ENCODE results near the gene CARMIL1.

Gene CARMIL1

DNA sequence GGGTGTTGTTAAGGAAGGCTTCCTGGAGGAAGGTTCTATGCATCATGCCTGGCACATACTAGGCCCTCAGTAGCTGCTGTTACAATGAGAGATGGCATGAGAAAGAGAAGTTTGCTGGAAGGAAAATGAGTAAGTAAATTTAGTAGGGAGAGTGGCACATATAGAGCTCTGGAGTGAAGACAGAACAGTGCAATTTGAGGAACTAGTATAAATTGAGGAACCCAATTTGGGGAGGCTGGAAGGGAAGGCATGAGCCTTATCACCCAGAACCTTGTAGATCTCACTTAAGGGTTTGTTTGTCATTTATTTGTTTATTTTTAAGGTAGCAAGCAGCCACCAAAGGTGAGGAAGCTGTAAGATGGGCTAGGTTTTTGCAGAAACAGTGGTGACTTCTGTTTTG, 285.8 kb downstream of the CARMIL1 start:
- TF ChIP-seq RARB (CRISPR knock-in tag; IDR thresholded peaks at IDR 0.05) (no peak), CSDC2 (CRISPR knock-in tag; IDR thresholded peaks at IDR 0.05) (no peak), ZC3H10 (CRISPR knock-in tag; IDR thresholded peaks at IDR 0.05) (no peak)
- TF ChIP-seq, protein P1, sequence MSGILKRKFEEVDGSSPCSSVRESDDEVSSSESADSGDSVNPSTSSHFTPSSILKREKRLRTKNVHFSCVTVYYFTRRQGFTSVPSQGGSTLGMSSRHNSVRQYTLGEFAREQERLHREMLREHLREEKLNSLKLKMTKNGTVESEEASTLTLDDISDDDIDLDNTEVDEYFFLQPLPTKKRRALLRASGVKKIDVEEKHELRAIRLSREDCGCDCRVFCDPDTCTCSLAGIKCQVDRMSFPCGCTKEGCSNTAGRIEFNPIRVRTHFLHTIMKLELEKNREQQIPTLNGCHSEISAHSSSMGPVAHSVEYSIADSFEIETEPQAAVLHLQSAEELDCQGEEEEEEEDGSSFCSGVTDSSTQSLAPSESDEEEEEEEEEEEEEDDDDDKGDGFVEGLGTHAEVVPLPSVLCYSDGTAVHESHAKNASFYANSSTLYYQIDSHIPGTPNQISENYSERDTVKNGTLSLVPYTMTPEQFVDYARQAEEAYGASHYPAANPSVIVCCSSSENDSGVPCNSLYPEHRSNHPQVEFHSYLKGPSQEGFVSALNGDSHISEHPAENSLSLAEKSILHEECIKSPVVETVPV (CRISPR knock-in tag; IDR thresholded peaks at IDR 0.05), result no peak
- TF ChIP-seq, protein P2, sequence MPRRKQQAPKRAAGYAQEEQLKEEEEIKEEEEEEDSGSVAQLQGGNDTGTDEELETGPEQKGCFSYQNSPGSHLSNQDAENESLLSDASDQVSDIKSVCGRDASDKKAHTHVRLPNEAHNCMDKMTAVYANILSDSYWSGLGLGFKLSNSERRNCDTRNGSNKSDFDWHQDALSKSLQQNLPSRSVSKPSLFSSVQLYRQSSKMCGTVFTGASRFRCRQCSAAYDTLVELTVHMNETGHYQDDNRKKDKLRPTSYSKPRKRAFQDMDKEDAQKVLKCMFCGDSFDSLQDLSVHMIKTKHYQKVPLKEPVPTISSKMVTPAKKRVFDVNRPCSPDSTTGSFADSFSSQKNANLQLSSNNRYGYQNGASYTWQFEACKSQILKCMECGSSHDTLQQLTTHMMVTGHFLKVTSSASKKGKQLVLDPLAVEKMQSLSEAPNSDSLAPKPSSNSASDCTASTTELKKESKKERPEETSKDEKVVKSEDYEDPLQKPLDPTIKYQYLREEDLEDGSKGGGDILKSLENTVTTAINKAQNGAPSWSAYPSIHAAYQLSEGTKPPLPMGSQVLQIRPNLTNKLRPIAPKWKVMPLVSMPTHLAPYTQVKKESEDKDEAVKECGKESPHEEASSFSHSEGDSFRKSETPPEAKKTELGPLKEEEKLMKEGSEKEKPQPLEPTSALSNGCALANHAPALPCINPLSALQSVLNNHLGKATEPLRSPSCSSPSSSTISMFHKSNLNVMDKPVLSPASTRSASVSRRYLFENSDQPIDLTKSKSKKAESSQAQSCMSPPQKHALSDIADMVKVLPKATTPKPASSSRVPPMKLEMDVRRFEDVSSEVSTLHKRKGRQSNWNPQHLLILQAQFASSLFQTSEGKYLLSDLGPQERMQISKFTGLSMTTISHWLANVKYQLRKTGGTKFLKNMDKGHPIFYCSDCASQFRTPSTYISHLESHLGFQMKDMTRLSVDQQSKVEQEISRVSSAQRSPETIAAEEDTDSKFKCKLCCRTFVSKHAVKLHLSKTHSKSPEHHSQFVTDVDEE (CRISPR knock-in tag; IDR thresholded peaks at IDR 0.05), result no peak
- TF ChIP-seq, protein P3, sequence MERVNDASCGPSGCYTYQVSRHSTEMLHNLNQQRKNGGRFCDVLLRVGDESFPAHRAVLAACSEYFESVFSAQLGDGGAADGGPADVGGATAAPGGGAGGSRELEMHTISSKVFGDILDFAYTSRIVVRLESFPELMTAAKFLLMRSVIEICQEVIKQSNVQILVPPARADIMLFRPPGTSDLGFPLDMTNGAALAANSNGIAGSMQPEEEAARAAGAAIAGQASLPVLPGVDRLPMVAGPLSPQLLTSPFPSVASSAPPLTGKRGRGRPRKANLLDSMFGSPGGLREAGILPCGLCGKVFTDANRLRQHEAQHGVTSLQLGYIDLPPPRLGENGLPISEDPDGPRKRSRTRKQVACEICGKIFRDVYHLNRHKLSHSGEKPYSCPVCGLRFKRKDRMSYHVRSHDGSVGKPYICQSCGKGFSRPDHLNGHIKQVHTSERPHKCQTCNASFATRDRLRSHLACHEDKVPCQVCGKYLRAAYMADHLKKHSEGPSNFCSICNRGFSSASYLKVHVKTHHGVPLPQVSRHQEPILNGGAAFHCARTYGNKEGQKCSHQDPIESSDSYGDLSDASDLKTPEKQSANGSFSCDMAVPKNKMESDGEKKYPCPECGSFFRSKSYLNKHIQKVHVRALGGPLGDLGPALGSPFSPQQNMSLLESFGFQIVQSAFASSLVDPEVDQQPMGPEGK (CRISPR knock-in tag; IDR thresholded peaks at IDR 0.05; ENCODE audit: borderline replicate concordance), result no peak
- no peak for ATAC-seq

DNA sequence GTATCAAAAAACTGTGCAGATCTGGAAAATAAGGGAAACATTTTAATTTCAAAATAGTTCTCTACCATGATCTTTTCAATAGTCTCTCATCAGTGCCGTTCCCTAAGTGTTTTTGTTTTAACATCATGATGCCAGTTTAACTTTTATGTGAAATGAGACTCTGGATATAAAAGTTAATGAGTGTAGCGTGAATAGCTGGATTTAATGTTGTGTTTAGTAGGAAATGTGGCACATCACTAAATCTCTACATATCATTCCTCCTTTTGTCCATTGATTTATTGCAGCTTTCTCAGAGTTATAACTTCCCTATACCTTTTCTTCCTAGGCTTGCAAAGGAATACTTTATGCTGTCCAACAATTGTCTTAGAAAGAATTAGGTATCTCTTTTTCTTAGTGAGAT, 291.4 kb downstream of the CARMIL1 start:
- ATAC-seq, result no peak
- no peak for TF ChIP-seq CSDC2 (CRISPR knock-in tag; IDR thresholded peaks at IDR 0.05)

DNA sequence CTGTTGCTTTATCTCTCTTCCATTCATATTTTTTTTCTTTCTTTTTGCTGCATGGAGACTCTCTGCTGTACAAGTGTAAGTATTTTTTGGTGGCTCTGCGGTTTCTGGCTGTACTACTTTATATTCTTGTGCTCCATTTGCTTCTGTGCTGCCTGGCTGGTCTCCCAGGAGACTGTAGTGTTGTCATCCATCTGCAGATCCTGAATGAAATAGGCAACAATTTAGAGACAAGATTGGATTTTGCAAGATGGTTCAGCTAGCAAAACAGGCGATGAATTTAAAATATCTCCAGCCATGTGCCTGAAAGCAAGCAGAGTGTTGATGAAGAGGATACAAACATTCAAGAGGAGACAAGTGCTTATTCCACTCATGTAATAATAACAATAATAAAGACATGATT, 297.7 kb downstream of the CARMIL1 start:
- no peak for ATAC-seq
- TF ChIP-seq OSR1 (CRISPR knock-in tag; IDR thresholded peaks at IDR 0.05) (no peak), RARB (CRISPR knock-in tag; IDR thresholded peaks at IDR 0.05) (no peak), ESRRG (CRISPR knock-in tag; IDR thresholded peaks at IDR 0.05) (no peak), ZNF70 (CRISPR knock-in tag; IDR thresholded peaks at IDR 0.05) (no peak), GLIS3 (CRISPR knock-in tag; IDR thresholded peaks at IDR 0.05) (no peak), TCF4 (CRISPR knock-in tag; IDR thresholded peaks at IDR 0.05; ENCODE audit: borderline replicate concordance) (no peak), CSDC2 (CRISPR knock-in tag; IDR thresholded peaks at IDR 0.05) (no peak)

DNA sequence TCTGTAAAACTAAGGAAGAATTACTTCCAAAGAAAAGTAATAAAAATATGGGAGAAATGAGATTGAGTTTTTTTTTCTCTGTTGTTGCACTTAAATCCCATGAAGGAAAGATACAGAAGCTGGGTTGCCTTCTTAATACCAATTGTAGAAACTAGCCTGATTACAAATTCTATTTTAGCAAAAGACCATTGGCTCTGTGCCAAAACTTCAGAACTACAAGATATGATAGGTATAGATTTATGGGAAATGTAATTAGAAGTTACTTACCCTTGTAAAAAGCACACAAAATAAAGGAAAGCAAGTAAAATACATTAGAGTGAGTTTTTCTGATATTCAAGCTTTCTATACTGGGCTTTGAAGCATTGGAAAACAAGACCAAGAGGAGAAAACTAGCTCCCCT, 299.4 kb downstream of the CARMIL1 start:
- ATAC-seq, result no peak
- no peak for TF ChIP-seq GLIS3 (CRISPR knock-in tag; IDR thresholded peaks at IDR 0.05)
- TF ChIP-seq, protein P4, sequence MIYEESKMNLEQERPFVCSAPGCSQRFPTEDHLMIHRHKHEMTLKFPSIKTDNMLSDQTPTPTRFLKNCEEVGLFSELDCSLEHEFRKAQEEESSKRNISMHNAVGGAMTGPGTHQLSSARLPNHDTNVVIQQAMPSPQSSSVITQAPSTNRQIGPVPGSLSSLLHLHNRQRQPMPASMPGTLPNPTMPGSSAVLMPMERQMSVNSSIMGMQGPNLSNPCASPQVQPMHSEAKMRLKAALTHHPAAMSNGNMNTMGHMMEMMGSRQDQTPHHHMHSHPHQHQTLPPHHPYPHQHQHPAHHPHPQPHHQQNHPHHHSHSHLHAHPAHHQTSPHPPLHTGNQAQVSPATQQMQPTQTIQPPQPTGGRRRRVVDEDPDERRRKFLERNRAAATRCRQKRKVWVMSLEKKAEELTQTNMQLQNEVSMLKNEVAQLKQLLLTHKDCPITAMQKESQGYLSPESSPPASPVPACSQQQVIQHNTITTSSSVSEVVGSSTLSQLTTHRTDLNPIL (CRISPR knock-in tag; IDR thresholded peaks at IDR 0.05; ENCODE audit: low read depth), result no peak
- TF ChIP-seq OSR1 (CRISPR knock-in tag; IDR thresholded peaks at IDR 0.05), result no peak
- no peak for TF ChIP-seq ZNF70 (CRISPR knock-in tag; IDR thresholded peaks at IDR 0.05)
- TF ChIP-seq ZFP3 (CRISPR knock-in tag; IDR thresholded peaks at IDR 0.05), result no peak
- TF ChIP-seq SNAI2 (CRISPR knock-in tag; IDR thresholded peaks at IDR 0.05), result no peak
- TF ChIP-seq ZC3H10 (CRISPR knock-in tag; IDR thresholded peaks at IDR 0.05), result no peak
- no peak for TF ChIP-seq PPARA (CRISPR knock-in tag; IDR thresholded peaks at IDR 0.05; ENCODE audit: borderline replicate concordance)
- no peak for TF ChIP-seq ISL1 (CRISPR knock-in tag; IDR thresholded peaks at IDR 0.05)
- TF ChIP-seq, protein P1 (CRISPR knock-in tag; IDR thresholded peaks at IDR 0.05), result no peak
- TF ChIP-seq ZNF8 (CRISPR knock-in tag; IDR thresholded peaks at IDR 0.05), result no peak
- TF ChIP-seq CSDC2 (CRISPR knock-in tag; IDR thresholded peaks at IDR 0.05), result no peak
- TF ChIP-seq ZFP30 (CRISPR knock-in tag; IDR thresholded peaks at IDR 0.05), result no peak
- no peak for TF ChIP-seq BACH2 (CRISPR knock-in tag; IDR thresholded peaks at IDR 0.05; ENCODE audit: borderline replicate concordance)
- TF ChIP-seq, protein P3 (CRISPR knock-in tag; IDR thresholded peaks at IDR 0.05; ENCODE audit: borderline replicate concordance), result no peak
- TF ChIP-seq, protein P2 (CRISPR knock-in tag; IDR thresholded peaks at IDR 0.05), result no peak
- no peak for TF ChIP-seq ESRRG (CRISPR knock-in tag; IDR thresholded peaks at IDR 0.05)
- TF ChIP-seq TOX (CRISPR knock-in tag; IDR thresholded peaks at IDR 0.05; ENCODE audit: borderline replicate concordance), result no peak
